ENCODE data around the gene ACYP1.

- TF ChIP-seq, protein P1, sequence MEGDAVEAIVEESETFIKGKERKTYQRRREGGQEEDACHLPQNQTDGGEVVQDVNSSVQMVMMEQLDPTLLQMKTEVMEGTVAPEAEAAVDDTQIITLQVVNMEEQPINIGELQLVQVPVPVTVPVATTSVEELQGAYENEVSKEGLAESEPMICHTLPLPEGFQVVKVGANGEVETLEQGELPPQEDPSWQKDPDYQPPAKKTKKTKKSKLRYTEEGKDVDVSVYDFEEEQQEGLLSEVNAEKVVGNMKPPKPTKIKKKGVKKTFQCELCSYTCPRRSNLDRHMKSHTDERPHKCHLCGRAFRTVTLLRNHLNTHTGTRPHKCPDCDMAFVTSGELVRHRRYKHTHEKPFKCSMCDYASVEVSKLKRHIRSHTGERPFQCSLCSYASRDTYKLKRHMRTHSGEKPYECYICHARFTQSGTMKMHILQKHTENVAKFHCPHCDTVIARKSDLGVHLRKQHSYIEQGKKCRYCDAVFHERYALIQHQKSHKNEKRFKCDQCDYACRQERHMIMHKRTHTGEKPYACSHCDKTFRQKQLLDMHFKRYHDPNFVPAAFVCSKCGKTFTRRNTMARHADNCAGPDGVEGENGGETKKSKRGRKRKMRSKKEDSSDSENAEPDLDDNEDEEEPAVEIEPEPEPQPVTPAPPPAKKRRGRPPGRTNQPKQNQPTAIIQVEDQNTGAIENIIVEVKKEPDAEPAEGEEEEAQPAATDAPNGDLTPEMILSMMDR (IDR thresholded peaks at IDR 0.05) = no peak
- no peak for TF ChIP-seq POLR2A (IDR thresholded peaks at IDR 0.05)
These were observed 54.6 kb downstream of the ACYP1 start for GRCh38 chr14:75009176-75009575.

All from uterus (tissue), 2 donors.